Breast epithelium (tissue), 4 donors: ENCODE measurements around the gene SWSAP1. TPM values are rescaled to one million over a fixed set of nuclear protein-coding genes. Genes with fewer than 3 reads are reported as not detected.
A peak's percentile ranks its signal among the peaks of the same experiment; 100 is the strongest.

ENCODE experiments used
- DNase-seq, 2 donors: peaks; one replicate each; pipeline ENCODE4 v3.0.0-alpha.2; 2019; ENCODE audit warnings: low spot score in 2 of 2
- H3K27ac ChIP-seq, 2 donors: fragments of 200-600 bp; sonication (generic) in 1 of 2; one replicate each; pipeline ENCODE4 v1.5.1; 2016 to 2019; ENCODE audit warnings: mild to moderate bottlenecking in 1 of 2
- H3K27me3 ChIP-seq, 2 donors: fragments of 200-600 bp; sonication (generic) in 1 of 2; one replicate each; pipeline versions ENCODE4 v1.5.1 to v1.6.0; 2017 to 2019; ENCODE audit warnings: control low read depth in 1 of 2, mild to moderate bottlenecking in 1 of 2
- H3K36me3 ChIP-seq: fragments of 200-600 bp; one replicate; pipeline ENCODE4 v1.5.1; 2019
- H3K4me1 ChIP-seq, 2 donors: fragments of 200-600 bp; sonication (generic); one replicate each; pipeline ENCODE4 v1.5.1; 2016 to 2019; ENCODE audit warnings: control low read depth in 1 of 2
- H3K4me3 ChIP-seq, 3 donors: fragments of 200-600 bp; sonication (generic); 1 replicate in 2 of 3; 2 replicates in 1 of 3; pipeline ENCODE4 v1.5.1; 2016 to 2019; ENCODE audit warnings: mild to moderate bottlenecking in 3 of 3, moderate library complexity in 2 of 3
- H3K9me3 ChIP-seq, 2 donors: fragments of 200-600 bp; sonication (generic) in 1 of 2; one replicate each; pipeline ENCODE4 v1.5.1; 2016 to 2019; ENCODE audit warnings: control low read depth in 1 of 2
- CTCF ChIP-seq, 3 donors: fragments of 450-650 bp; IDR thresholded peaks; one replicate each; pipeline ENCODE4 v1.5.1; 2016 to 2017; ENCODE audit warnings: antibody characterized with exemption in 3 of 3, mild to moderate bottlenecking in 3 of 3, moderate library complexity in 3 of 3
- POLR2A ChIP-seq: fragments of 450-650 bp; IDR thresholded peaks from one replicate; pipeline ENCODE4 v1.6.1; 2016; ENCODE audit warnings: antibody characterized with exemption, mild to moderate bottlenecking, moderate library complexity
- POLR2AphosphoS5 ChIP-seq, 3 donors: sonication (generic); formaldehyde crosslinking; IDR thresholded peaks; one replicate each; pipeline ENCODE4 v1.6.1; 2017; ENCODE audit warnings: antibody characterized with exemption in 3 of 3
- intact Hi-C: fragments of 100-400 bp; cut with DNase I; formaldehyde crosslinking; loops from one replicate; pipeline ENCODE4 v1.15.1; 2023; ENCODE audit warnings: low total_unique reads
- total RNA-seq, 3 donors: library from RNA; depleted of rRNA; stranded (reverse); fragments of >200 nt; gene quantifications; one replicate each; pipeline ENCODE4 v1.1.0, GENCODE V29; 2016

SWSAP1 gene
- total RNA-seq, 3 donors from 2014 or later = 1.1 to 2.6 (median 2.2) TPM

DNA sequence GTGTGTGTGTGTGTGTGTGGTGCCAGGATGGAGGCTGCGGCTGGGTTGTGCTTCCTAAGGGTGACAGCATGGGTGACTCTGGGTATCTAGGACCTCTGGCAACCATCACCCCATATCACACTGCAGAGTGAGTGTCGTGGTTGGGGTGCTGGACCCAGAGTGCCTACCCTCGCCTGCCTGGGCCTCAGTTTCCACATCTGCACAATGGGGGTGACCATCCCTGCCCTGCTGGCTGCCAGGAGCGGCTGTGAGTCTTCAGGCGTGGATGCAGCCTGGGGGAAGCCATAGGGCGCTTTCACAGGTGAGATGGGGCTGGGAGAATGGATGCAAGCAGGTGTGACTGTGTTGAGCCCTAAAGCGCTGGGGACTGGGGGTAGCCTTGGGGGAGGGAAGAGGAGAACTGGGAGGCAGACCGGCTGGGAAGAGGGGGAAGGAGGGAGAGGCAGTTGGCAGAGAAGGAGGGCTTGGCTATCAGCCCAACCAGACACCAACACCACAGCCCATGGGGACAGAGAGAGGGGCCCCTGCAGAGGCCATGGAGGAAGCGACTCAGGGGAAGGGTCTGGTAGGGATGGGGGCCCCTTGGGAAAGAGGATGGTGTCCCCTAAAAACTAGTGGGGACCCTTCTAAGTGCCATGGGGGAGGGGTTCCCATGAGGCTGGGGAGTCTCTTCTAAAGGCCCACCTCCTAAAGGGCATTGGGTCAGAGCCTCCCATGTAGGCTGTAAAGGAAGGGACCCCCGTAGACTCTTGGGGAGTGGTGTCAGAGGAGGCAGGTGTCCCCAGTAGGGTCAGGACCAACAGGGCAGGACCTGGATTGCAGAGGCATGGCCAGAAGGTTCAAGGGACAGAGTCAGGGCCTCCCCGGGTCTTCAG is 17.6 kb upstream of the SWSAP1 start:
- intact Hi-C loops = no loop called here
- DNase-seq = no peak
- no peaks in the 10 kb centered on the region for H3K27me3 ChIP-seq
- H3K27ac ChIP-seq = peak overlapping the region in 1 of 2 donors; percentile 89
- peaks cover 0 to 7% of the 10 kb centered on the region in 2 donors for H3K4me1 ChIP-seq
- H3K4me3 ChIP-seq = no peak overlapping the region
- H3K9me3 ChIP-seq = no peaks in the 10 kb centered on the region
- H3K36me3 ChIP-seq = no peaks in the 10 kb centered on the region
- no peak for TF ChIP-seq POLR2A
- TF ChIP-seq CTCF (IDR thresholded peaks at IDR 0.05) = no peak
- no peak for TF ChIP-seq POLR2AphosphoS5 (IDR thresholded peaks at IDR 0.05)

GRCh38 chr19:11359421-11359820 is 15.0 kb upstream of the SWSAP1 start:
- no peak for TF ChIP-seq CTCF (IDR thresholded peaks at IDR 0.05)
- TF ChIP-seq POLR2AphosphoS5 (IDR thresholded peaks at IDR 0.05) = no peak
- no peak for TF ChIP-seq POLR2A
- Histone ChIP-seq H3K4me3 (no peak overlapping the region), H3K27ac (no peak overlapping the region), H3K4me1 (peaks cover 0 to 7% of the 10 kb centered on the region in 2 donors), H3K36me3 (no peaks in the 10 kb centered on the region), H3K9me3 (no peaks in the 10 kb centered on the region), H3K27me3 (no peaks in the 10 kb centered on the region)
- no peak for DNase-seq
- intact Hi-C loops = no loop called here

- H3K4me1 ChIP-seq = peaks cover 0 to 3% of the 10 kb centered on the region in 2 donors
- no peaks in the 10 kb centered on the region for H3K9me3 ChIP-seq
- DNase-seq = no peak
- H3K27ac ChIP-seq = peak overlapping the region in 1 of 2 donors; percentile 25
- TF ChIP-seq CTCF (IDR thresholded peaks at IDR 0.05) = no peak
- TF ChIP-seq POLR2AphosphoS5 (IDR thresholded peaks at IDR 0.05) = no peak
- TF ChIP-seq POLR2A = no peak
- H3K27me3 ChIP-seq = no peaks in the 10 kb centered on the region
- intact Hi-C loops = no loop called here
- H3K36me3 ChIP-seq = no peaks in the 10 kb centered on the region
- H3K4me3 ChIP-seq = peak overlapping the region in 2 of 3 donors; percentile 7 to 43
Measured at GRCh38 chr19:11361037-11361770, 13.3 kb upstream of the SWSAP1 start.

DNA sequence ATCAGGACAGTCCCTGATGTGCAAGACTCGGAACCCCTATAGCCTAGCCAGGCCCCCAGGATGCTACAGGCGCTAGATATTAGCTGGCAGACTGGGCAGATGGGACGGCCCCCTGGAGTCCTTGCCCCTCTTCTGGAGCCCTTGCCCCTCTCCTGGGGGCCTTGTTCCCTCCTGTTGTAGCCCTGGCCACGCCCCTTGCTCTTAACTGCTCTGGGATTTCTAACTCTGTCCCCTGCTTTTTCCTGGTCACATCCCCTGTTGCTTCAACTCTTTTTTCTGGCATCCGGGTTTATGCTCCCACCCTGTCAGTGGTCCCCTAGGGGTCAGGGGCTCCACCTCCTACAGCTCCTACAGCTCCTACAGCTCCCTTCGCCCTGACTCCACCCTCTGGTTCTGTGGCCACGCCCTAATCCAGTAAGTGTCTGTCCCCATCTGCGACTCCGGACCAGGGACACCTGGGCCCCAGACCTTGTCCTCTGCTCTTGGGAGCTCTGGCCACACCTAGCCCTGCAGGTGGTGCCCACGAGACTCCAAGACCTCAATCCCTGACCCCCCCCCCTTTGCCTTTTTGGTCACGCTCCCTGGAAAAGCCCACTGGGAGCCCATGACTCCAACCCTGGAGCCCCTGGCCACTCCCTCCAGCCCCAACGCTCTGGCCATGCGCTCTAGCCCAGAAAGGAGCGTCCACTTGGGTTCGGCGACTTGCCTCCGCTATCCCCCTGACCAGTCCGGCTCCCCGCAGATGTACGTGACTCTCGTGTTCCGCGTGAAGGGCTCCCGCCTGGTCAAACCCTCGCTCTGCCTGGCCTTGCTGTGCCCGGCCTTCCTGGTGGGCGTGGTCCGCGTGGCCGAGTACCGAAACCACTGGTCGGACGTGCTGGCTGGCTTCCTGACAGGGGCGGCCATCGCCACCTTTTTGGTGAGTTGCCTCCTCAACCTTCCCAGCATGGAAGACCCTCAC is 12.4 kb upstream of the SWSAP1 start:
- Histone ChIP-seq H3K4me1 (no peaks in the 10 kb centered on the region), H3K27me3 (no peaks in the 10 kb centered on the region), H3K9me3 (no peaks in the 10 kb centered on the region), H3K36me3 (no peaks in the 10 kb centered on the region), H3K4me3 (no peak overlapping the region), H3K27ac (no peak overlapping the region)
- DNase-seq = no peak
- intact Hi-C loops = no loop called here
- TF ChIP-seq POLR2AphosphoS5 (IDR thresholded peaks at IDR 0.05) (no peak), CTCF (IDR thresholded peaks at IDR 0.05) (no peak), POLR2A (no peak)
